ENCODE results near the gene JAKMIP1.

Gene JAKMIP1

DNA sequence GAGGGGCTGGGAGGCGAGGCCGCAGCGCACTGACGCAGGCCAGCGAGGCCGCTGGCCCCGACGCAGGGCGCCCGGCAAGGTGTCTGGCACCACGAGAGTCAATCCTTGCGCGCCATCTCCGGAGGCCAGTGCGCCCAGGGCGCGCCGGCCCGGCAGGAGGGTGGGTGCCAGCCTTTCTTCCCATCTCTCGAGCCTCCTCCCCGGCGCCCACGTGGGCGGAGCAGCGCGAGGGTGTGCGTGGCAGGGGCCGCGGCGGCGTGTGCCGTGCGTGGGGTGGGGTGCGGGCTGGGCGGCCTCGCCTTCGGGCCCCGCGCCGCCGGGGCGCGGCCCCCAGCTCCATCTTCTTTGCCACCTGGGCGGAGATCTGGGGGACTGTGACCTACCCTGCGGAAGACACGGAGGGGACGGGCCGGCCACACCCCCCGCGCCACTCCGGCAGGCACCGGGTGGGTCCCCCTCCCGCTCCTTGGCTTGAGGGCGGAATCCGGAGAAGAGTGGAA lies 877 bp downstream of the JAKMIP1 start:
- DNase-seq: peak; percentile 57

DNA sequence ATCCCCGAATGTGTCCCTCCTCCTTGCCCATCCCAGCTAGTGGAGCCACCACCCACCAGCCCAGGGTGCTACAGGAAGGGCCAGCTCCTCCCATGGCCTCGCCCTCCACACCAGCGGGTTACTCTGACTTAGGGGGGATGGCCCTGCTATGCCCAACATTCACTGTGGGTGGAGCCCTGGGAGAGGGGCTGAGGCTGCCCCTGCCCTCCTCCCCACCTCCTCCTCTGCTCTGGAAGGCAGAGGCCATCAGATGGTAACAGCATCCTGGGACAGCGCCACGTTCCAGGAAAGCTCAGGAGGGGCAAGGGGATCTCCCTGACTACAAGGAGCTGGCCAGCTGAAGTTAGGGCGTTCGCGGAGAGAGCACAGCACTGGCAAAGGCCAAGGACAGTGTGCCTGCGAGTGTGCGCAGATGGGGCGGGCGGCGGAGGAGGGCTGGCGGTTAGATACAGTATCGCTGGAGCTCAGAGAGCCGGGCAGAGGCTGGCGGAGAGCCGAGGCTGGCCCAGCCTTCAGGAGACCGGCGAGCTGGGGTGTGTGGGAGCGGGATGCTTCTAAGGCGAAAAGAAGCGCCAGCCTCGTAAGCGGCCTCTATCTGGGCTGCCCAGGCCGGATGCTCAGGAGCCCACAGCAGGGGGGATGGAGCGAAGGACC lies 1.5 kb downstream of the JAKMIP1 start:
- DNase-seq: peak; percentile 48

DNA sequence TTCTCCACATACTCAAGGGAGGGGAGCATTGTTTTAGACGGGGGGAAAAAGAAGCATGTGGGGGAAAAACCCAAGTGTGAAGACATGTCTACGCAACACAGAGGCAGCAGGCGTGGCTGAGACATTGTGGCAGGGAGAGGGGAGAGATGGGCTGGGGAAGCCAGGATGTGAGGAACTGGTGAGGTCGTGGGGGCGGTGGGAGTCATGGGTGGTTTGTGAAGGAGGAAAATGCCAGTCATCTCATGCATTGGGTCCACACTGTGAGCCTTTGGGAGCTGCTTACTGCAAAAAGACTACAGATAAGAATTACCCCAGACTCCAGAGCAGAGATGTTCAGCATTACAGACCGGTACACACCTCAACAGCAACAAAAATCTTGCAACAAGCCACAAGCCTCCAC lies 2.1 kb downstream of the JAKMIP1 start:
- no peak for DNase-seq

DNA sequence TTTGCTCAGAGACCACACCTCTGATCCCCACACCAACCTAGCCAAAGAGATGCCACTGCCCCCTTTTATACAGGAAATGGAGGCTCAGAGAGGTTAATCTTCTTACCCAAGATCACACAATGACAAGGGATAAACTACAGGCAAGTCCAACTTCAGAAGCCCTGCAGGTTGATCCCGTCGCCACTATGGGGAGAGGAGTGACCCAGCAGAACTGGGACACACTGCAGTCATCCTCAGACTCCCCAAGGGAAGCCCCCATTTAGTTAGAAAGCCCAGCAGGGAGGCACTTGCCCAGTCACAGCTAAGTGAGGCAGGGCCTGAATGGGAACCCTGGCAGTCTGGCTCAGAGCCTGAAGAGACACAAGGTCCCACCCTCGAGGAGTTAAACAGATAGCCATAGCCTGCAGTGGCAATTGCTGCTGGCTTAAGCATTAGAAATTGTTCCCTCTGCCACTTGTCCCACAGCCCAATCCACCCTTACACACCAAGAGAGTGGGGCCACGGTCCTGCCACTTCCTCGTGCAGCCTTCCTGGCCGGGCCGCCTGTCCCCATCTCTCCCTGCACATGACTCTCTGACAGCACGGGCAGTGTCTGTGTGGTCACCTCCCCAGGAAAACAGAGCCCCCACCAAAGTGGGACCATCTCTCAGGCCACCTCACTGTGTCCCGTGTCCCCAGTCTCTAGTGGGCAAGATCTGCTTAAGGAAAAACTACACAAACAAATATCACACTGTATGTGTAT lies 2.7 kb downstream of the JAKMIP1 start:
- DNase-seq: no peak

DNA sequence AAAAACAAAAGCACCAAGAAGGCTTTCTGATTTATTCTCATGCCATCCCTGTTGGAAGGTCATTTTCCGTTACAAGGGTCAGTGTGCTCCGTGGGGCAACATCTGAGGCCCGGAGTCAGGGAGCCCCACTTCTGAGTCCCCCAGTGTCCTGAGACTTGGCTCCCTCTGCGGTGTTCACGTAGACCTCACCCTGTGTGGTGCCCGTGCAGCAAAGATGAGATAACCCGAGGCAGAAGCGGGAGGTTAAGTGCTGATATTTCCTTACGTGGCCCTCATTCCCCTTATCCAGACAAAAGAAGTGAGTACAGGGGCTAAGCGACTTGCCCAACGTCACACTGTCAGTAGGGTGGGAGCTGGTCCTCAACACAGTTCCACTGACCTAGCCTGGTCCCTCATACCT lies 3.5 kb downstream of the JAKMIP1 start:
- DNase-seq: no peak

DNA sequence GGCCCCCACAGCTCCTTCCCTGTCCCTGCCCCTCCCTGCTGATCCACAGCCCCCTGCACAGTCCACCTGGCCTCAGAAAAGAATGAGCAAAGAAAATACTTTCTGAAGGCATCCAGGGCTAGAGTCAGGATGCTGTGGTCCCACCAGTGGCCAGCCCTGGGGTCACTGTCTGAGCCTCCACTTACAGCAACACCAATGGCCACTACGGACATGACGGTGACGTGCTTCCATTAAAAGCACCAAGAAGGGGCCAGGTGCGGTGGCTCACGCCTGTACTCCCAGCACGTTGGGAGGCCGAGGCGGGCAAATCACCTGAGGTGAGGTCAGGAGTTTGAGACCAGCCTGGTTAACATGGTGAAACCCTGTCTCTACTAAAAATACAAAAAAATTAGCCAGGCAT lies 4.0 kb downstream of the JAKMIP1 start:
- DNase-seq: no peak

DNA sequence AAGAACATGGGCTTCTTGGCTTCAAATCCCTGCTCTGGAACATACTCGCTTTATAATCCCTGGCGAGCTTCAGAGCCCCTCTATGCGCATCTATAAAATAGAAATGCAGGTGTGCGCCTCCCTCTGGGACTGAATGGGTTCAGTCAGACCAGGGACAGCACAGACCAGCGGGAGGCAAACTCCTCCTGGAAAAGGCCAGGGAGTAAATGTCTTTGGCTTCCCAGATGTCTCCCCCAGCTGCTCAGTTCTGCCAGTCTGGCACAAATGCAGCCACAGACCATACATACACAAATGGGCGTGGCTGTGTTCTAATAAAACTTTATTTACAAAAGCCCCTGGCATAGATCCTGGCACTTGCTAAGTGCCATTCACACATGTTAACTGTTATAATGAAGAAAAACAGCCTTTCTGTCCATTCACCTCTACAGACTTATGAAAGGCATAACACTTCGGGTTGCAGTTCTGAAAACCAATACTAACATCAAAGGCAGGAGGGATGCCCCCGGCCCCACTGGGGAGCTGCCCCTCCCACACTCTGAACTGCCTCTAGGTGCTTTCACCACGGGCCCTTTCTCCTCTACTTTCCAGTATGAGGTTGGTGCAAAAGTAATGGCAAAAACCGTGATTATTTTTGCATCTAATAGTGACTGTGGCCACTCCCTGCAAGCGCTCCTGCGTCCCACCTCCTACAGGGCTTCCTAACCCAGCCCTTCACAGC lies 4.6 kb downstream of the JAKMIP1 start:
- peak; percentile 91 for DNase-seq

DNA sequence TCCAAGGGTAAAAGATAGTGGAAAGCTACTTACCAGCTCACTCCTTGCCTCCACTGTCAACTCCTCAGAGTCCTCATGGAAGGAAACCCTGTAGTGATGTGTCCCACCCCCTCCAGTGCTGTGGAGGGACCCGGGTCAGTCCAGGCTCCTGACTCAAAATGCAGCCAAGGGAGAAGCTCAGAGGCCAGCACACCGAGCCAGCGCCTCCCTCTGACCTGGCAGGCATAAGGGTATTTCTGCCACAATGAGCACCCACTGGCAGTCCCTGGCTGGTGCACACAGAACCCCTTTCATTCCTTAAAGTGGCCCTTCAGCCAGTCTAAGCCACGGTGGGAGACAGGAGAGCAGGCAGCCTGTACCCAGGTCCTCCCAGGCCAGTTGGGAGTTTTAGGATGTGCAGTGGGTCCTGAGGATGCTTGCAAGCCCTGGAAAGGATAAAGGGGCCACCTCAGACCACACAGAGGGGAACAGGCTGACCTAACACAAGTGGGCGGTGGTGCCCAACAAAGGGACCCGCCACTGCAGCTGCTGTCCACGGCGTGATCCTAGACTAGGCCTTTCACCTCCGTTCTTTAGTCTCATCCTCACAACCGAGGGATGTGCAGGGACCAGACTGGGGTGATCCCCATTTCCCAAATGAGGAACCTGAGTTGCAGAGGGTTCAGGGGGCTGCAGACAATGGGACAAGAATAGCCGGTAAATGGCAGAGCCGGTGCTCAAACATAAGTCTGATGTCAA lies 5.7 kb downstream of the JAKMIP1 start:
- DNase-seq: no peak

DNA sequence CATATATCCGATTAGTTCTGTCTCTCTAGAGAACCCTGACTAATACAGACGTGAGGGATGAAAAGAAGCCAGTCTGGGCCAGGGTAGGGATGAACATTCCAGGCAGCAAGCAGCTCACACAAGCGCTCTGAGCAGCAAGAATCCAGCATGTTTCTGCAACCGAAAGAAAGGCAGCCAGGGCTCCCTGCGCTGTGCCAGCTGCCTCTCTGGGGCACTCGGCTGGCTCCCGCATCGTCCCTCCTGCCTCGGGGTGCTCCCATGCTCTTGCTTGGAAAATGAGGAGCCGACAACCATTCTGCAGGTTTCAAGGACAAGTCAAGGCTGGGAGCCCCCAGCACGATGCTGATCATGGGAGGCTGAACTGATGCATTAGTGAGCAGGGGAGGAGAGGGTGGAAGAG lies 7.0 kb downstream of the JAKMIP1 start:
- DNase-seq: no peak

DNA sequence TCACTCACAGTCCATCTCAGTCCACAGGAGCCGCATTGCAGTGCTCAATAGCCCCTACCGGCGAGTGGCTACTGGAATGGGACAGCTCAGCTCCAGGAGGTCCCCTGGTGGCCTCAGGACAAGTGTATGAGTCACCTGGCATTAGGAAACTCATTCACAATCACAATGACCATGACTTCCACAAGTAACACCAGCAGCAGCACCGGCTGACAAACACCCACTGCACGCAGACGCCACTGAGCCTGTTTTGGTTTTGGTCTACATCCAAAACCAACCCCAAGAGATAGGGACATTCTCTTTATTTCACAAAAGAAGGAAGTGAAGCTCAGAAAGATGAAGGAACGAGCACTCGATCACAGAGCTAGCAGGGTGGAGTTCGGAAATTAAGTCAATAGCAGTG lies 8.1 kb downstream of the JAKMIP1 start:
- DNase-seq: no peak

DNA sequence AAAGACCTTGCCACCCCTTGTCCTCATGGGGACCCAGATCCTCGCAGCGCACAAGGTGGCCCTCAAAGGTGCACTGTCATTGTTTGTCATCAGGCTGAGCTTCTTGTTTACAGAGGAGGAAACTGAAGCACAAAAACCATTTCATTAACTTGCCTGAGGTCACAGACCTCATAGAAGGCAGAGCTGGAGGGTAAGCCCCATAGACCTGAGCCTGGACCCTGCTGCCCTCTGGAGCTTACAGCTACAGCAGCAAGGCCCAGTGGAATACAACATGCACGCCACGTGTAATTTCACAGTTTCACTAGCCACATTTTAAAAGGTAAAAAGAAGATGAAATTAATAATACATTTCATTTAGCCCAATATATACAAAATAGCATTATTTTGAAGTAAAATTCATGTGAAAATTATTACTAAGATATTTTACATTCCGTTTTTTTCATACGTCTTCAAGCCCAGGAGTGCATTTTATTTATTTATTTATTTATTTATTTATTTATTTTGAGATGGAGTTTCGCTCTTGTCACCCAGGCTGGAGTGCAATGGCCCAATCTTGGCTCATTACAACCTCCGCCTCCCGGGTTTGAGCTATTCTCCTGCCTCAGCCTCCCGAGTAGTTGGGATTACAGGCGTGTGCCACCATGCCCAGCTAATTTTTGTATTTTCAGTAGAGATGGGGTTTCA lies 8.8 kb downstream of the JAKMIP1 start:
- DNase-seq: no peak

DNA sequence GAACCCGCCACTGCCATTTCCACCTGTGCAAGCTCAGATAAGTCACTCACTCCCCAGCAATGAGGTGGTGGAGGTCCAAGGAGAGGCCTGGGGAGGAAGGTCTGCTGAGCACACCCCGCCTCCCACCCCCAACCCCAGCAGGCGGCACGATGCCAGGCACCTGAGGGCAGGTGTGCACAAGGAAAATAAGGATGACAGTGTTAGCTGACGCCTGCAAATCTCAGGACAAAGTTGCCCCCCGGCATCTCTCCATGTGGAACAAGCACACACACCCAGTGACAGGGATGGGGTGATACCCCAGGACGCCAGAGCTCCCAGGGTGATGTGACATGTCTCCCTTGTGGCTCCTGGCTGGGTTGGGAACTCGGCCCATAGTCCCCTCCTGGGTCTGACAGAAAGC lies 9.9 kb downstream of the JAKMIP1 start:
- DNase-seq: no peak

DNA sequence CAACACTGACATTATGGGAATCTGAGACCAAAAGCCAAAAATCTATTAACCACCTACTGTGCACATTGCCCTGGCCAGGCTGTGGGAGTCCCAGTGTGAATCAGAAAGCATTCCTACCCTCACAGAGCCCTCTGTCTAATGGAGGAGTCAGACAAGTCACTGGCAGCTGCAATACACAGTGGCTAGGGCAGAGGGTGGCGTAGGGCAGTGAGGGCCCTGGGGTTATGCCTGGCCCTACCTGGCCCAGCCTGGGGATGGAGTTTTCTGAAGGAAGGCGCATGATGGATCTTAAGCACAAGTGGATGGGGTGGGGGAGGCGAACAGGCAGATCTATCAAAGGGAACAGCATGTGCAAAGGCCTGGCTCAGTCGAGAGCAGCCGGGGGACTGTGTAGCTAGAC lies 10.8 kb downstream of the JAKMIP1 start:
- no peak for DNase-seq

DNA sequence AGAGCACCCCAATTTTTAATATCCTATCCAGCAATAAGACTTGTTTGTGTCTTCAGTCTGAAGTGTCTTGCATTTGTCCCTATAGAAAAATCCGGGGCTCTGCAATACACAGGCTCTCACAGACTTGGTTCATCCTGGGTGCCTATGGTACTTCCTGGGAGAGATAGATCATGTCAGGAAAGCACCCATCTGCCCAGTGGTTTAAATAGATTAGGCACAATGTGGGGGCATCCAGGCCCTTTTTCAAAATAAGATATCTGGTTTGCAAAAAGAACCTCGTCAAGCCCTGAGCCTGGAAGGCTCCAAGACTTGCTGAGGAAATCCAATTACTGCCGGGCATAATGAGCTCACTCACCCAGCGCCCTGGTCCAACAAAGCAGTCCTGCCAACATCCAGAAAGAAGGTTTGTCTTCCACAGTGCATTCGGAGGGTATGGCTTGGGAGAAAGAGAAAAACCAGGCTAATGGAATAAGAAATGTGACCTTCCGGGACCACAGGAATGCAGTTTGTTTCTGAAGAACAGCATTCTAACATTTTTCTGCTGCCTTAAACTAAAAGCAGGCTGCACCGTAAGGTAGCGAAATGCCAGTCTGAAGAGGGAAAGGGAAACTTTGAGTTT lies 11.6 kb downstream of the JAKMIP1 start:
- no peak for DNase-seq

DNA sequence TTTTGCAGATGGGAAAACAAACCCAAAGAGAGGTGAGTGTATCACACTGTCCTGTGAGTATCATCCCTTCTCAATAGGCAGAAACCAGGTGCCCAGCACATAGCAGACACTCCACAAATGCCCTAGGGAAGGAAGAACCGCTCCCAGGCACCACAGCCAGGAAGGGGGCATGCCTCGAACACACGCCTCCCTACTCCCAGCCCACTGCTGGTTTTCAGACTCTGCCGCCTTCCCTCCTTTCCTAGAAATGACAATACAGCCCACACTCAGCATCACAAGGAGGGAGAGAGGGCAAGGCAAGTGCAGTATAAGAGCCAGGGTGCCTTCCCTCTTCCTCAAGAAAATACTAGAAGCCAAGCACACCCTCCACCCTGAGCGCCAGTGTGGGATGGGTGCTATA lies 16.2 kb downstream of the JAKMIP1 start:
- DNase-seq: no peak

DNA sequence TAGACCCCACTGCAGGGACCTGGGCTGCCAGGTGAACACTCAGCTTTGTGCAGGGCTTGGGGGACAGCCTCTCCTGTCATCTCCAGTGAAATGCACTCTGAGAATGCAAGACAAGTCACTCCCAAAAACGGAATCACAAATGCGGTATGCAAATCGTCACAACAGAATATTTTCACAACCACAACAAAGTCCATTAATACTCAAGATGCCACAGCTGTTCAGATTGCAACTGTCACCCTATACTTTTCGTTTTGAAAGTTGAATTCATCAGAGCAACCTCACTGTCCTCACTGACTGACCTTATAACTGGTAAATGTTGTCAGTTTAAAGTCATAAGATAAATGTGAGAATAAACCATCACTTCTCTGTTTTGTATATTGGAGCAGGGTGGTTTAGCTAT lies 16.6 kb downstream of the JAKMIP1 start:
- no peak for DNase-seq

DNA sequence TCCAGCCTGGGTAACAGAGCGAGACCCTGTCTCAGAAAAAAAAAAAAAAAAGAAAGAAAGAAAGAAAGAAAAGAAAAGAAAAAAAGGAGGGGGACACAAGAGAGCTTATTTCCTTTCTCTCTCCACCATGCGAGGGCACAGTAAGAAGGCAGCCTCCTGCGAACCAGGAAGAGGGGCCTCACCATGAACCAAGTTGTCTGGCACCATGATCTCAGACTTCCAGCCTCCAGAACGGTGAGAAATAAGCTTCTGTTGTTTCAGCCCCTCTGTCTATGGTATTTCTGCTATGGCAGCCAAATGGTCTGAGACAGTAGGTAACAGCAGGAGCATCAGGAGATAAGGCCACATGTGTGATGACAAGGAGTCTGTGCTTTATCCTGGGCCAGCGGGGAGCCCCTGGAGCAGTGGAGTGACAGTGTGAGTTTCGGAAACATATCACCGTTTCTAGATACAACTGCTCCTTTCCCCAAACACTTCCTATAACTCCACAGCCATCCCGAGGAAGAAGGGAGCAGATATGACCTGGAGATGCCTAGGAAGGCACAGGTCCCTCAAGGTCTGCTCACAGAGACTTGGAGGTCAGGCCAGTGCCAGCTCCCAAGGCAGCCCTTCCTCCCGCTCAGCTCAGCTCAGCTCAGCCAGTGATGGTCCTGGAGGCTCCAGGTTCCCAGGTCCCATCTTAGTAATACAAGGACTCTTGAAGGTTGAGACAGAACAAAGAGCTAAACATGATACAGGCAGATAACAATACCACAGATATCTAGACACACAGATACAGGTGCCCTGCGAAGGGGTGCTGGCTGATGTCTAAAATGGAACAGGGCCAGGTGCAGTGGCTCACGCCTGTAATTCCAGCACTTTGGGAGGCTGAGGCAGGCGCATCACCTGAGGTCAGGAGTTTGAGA lies 17.7 kb downstream of the JAKMIP1 start:
- DNase-seq: no peak

DNA sequence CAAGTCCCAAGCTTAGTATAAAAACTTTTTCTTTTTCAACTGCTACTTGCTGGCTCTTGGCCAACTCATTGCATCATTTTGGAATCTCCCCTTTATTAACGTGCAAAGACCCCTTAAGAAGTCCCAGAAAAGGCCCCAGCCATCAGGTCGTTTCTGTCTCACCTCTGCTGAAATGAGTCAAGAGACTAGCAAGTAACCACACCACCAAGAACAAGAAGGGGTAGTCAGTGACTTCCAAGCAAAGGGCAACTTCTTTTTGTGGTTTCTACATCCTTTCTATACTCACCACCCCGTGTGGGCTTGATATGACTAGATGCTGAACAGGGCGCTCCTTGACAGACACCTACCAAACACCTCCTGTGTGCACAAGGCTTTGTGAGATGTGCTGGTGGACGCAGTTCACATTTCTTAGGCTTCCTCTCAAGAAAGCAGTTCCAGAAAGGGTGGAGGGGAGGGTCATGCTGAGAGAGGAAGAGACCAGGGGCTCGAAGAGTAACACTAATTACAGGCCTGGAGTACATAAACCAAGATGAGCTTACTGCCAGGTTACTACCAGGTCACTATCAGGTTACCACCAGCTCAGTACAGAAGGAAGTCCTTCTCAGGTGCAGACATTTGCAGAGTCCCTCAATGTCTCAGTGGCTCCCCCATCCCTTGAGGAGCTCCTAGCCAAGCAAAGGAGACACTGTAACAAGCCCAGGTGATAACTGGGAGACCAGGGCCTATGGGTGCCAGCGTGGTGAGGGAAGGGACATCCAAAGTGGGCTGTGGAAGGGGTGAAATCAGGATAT lies 19.3 kb downstream of the JAKMIP1 start:
- DNase-seq: peak; percentile 6

DNA sequence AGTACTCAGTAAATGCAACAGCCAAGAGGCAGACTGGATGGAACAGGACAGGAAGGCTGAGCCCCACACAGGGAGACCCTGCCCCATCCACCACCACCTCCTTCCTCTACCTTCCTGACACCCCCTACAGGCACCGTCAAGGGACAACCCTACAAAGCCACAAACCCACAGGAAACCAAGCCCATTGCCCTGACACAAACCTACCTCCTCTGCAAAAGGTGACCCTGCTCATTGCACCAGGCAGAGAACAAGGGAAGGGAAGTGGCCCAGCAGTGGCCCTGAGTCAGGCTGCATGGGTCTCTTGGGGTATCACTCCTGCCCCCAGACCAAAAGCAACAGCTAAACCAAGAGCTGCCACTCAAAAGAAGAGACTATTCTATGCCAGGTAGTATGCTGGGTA lies 21.0 kb downstream of the JAKMIP1 start:
- no peak for DNase-seq

DNA sequence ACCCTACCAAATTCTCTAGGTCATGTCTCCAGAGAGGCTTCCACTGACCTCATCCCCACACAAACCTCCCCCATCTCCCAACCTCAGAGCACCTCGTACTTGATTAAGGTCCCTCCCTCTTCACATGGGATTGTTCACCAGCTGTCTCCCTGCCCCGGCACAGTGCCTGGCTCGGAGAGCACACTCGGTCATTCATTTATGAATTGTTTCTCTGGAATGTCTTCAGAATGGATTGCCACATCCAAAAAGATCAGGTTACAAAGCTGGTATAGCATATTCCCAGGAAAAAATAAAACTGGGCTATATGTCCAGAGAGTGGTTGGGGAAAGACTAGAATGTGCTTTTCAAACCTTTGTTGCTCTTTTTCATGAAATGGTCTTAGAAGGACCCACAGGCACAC lies 21.6 kb downstream of the JAKMIP1 start:
- DNase-seq: no peak

Measured in NCI-H69 (cell line).